H1 (cell line): Measurements from ENCODE around the gene OGFOD1. TPM values are rescaled to one million over a fixed set of nuclear protein-coding genes. Genes with fewer than 3 reads are reported as not detected.

Experiments
- CTCF ChIA-PET: fragments of 300-600 bp; sonication (Branson Sonifier 250); formaldehyde crosslinking; loops from one replicate; lab custom pipeline; 2021; ENCODE audit not compliant: partially characterized antibody; lab: Charles Lee
- POLR2A ChIA-PET: fragments of 300-600 bp; sonication (Branson Sonifier 250); formaldehyde crosslinking; loops from one replicate; lab custom pipeline; 2021; ENCODE audit warnings: inconsistent platforms; ENCODE audit not compliant: partially characterized antibody; lab: Charles Lee
- DNase-seq, 2 experiments: peaks; one replicate each; pipeline versions ENCODE4 v3.0.0 to v3.0.0-alpha.2; 2010 to 2022; ENCODE audit warnings: low spot score in 2 of 2, low read depth in 1 of 2, mixed read lengths in 1 of 2
- FAIRE-seq: peaks from 2 replicates; lab custom pipeline; 2011; peaks lifted over from hg19 to GRCh38; lab: Jason Lieb, UNC
- H2AFZ ChIP-seq: 2 replicates; pipeline ENCODE4 v1.8.1; 2012; ENCODE audit warnings: low read length, inconsistent platforms
- H2AK5ac ChIP-seq: 2 replicates; pipeline ENCODE4 v1.6.1; 2013; ENCODE audit warnings: low read depth, low read length
- H2BK120ac ChIP-seq: replicated peaks from 2 replicates; pipeline ENCODE3; 2013; ENCODE audit warnings: low read depth, low read length, inconsistent platforms
- H2BK12ac ChIP-seq: 2 replicates; pipeline ENCODE4 v1.6.1; 2013; ENCODE audit warnings: low read depth, low read length
- H2BK15ac ChIP-seq: 2 replicates; pipeline ENCODE4 v1.6.1; 2013; ENCODE audit warnings: low read length
- H2BK20ac ChIP-seq: 2 replicates; pipeline ENCODE4 v1.6.1; 2013; ENCODE audit warnings: low read length
- H2BK5ac ChIP-seq: 2 replicates; pipeline ENCODE4 v1.6.1; 2013; ENCODE audit warnings: low read depth, low read length
- H3K14ac ChIP-seq: 2 replicates; pipeline ENCODE4 v1.6.1; 2013; ENCODE audit warnings: inconsistent platforms; ENCODE audit not compliant: insufficient read length
- H3K18ac ChIP-seq: 2 replicates; pipeline ENCODE4 v1.6.1; 2013; ENCODE audit warnings: low read length; ENCODE audit errors: extremely low read depth
- H3K23ac ChIP-seq: 2 replicates; pipeline ENCODE4 v1.6.1; 2013; ENCODE audit warnings: inconsistent platforms; ENCODE audit not compliant: insufficient read length
- H3K23me2 ChIP-seq: 2 replicates; pipeline ENCODE4 v1.6.1; 2013; ENCODE audit warnings: low read depth, low read length
- H3K27ac ChIP-seq: 2 replicates; pipeline ENCODE4 v1.6.1; 2011; ENCODE audit warnings: low read depth, low read length, inconsistent platforms
- H3K27me3 ChIP-seq, 4 experiments: replicated peaks in 1 of 4; 1 replicate in 1 of 4; 2 replicates in 3 of 4; pipeline versions ENCODE4 v1.6.1 to v1.8.1; 2011 to 2013; ENCODE audit warnings: low read length in 3 of 4, mild to moderate bottlenecking in 3 of 4, inconsistent platforms in 2 of 4, mixed read lengths in 2 of 4, moderate library complexity in 1 of 4; ENCODE audit not compliant: control insufficient read depth in 3 of 4, insufficient read depth in 3 of 4; ENCODE audit errors: extremely low read depth in 1 of 4
- H3K36me3 ChIP-seq, 4 experiments: 2 replicates each; pipeline versions ENCODE4 v1.6.1 to v1.8.1; 2011 to 2013; ENCODE audit warnings: mild to moderate bottlenecking in 4 of 4, low read length in 3 of 4, moderate library complexity in 2 of 4, control low read depth in 1 of 4, inconsistent platforms in 1 of 4; ENCODE audit not compliant: insufficient read depth in 4 of 4, control insufficient read depth in 2 of 4
- H3K4ac ChIP-seq: replicated peaks from 2 replicates; pipeline ENCODE3; 2013; ENCODE audit warnings: low read length, low read depth, mixed read lengths, inconsistent platforms; ENCODE audit not compliant: insufficient read length
- H3K4me1 ChIP-seq, 4 experiments: replicated peaks in 1 of 4; 1 replicate in 1 of 4; 2 replicates in 3 of 4; pipeline versions ENCODE4 v1.6.1 to v1.8.1; 2011 to 2013; ENCODE audit warnings: low read length in 3 of 4, inconsistent platforms in 2 of 4, mixed read lengths in 1 of 4; ENCODE audit not compliant: insufficient read depth in 4 of 4, control insufficient read depth in 3 of 4
- H3K4me2 ChIP-seq, 2 experiments: 2 replicates each; pipeline versions ENCODE4 v1.6.1 to v1.8.1; 2011 to 2013; ENCODE audit warnings: low read depth in 2 of 2, low read length in 2 of 2, control low read depth in 1 of 2, inconsistent platforms in 1 of 2, mild to moderate bottlenecking in 1 of 2; ENCODE audit not compliant: insufficient read depth in 1 of 2
- H3K4me3 ChIP-seq, 4 experiments: fragments of 200-600, 300-600 bp in 1 of 4; sonication (generic), shearing (Covaris generic), sonication (Bioruptor Twin) in 1 of 4; 2 replicates each; pipeline versions ENCODE4 v1.5.1 to v1.8.1; 2011 to 2016; ENCODE audit warnings: low read length in 4 of 4, low read depth in 3 of 4, control low read depth in 2 of 4, inconsistent platforms in 2 of 4, mild to moderate bottlenecking in 2 of 4, mixed read lengths in 1 of 4, moderate library complexity in 1 of 4; ENCODE audit not compliant: insufficient read depth in 2 of 4; ENCODE audit errors: extremely low read depth in 1 of 4
- H3K56ac ChIP-seq: replicated peaks from 2 replicates; pipeline ENCODE3; 2013; ENCODE audit warnings: low read depth, mild to moderate bottlenecking, mixed read lengths, low read length, inconsistent platforms; ENCODE audit not compliant: insufficient read length
- H3K79me1 ChIP-seq: 2 replicates; pipeline ENCODE4 v1.6.1; 2013; ENCODE audit warnings: low read depth, low read length, control low read depth
- H3K79me2 ChIP-seq, 2 experiments: 2 replicates each; pipeline versions ENCODE4 v1.6.1 to v1.8.1; 2012 to 2013; ENCODE audit warnings: low read length in 2 of 2, mild to moderate bottlenecking in 2 of 2, inconsistent platforms in 1 of 2; ENCODE audit not compliant: insufficient read depth in 2 of 2, control insufficient read depth in 1 of 2
- H3K9ac ChIP-seq, 4 experiments: replicated peaks in 1 of 4; 1 replicate in 1 of 4; 2 replicates in 3 of 4; pipeline versions ENCODE4 v1.6.1 to v1.8.1; 2011 to 2013; ENCODE audit warnings: low read depth in 3 of 4, low read length in 3 of 4, control low read depth in 2 of 4, mild to moderate bottlenecking in 2 of 4, moderate library complexity in 2 of 4, inconsistent platforms in 1 of 4; ENCODE audit errors: extremely low read depth in 1 of 4
- H3K9me3 ChIP-seq, 2 experiments: 2 replicates each; pipeline versions ENCODE4 v1.6.1 to v1.8.1; 2012 to 2013; ENCODE audit warnings: mild to moderate bottlenecking in 2 of 2, moderate library complexity in 2 of 2, control low read depth in 1 of 2, inconsistent platforms in 1 of 2, low read depth in 1 of 2, low read length in 1 of 2, mixed read lengths in 1 of 2; ENCODE audit not compliant: insufficient read depth in 2 of 2
- H4K20me1 ChIP-seq, 2 experiments: replicated peaks in 1 of 2; 2 replicates each; pipeline versions ENCODE3 to v1.8.1; 2011 to 2013; ENCODE audit warnings: inconsistent platforms in 2 of 2, low read length in 2 of 2, mild to moderate bottlenecking in 1 of 2; ENCODE audit not compliant: insufficient read depth in 2 of 2, control insufficient read depth in 1 of 2
- H4K5ac ChIP-seq: 2 replicates; pipeline ENCODE4 v1.6.1; 2013; ENCODE audit warnings: low read length, low read depth, mixed read lengths, inconsistent platforms; ENCODE audit not compliant: insufficient read length
- H4K8ac ChIP-seq: 2 replicates; pipeline ENCODE4 v1.8.0; 2013; ENCODE audit warnings: mild to moderate bottlenecking, moderate library complexity, low read length, inconsistent platforms; ENCODE audit not compliant: insufficient read depth; ENCODE audit errors: extremely low read depth
- H4K91ac ChIP-seq: replicated peaks from 2 replicates; pipeline ENCODE3; 2013; ENCODE audit warnings: low read length, mixed read lengths, inconsistent platforms; ENCODE audit not compliant: insufficient read length
- ASH2L ChIP-seq: fragments of 200-600, 300-600 bp; sonication (generic); IDR thresholded peaks from one replicate; pipeline ENCODE4 v1.7.1; 2017; ENCODE audit warnings: low read length
- BCL11A ChIP-seq, 2 experiments: IDR thresholded peaks; one replicate each; pipeline ENCODE4 v1.6.1; 2011; ENCODE audit warnings: low read depth in 2 of 2, low read length in 2 of 2, mild to moderate bottlenecking in 2 of 2
- GTF2F1 ChIP-seq: IDR thresholded peaks from 2 replicates; pipeline ENCODE4 v1.6.1; 2012; ENCODE audit warnings: low read depth, low read length, improper control_type of control experiment, borderline replicate concordance
- JUND ChIP-seq: IDR thresholded peaks from 2 replicates; pipeline ENCODE4 v1.6.1; 2011; ENCODE audit warnings: mild to moderate bottlenecking, improper control_type of control experiment, low read length
- KDM1A ChIP-seq: fragments of 200-600, 300-600 bp; sonication (generic); IDR thresholded peaks from 2 replicates; pipeline ENCODE4 v1.7.1; 2016; ENCODE audit warnings: mild to moderate bottlenecking, low read length, borderline replicate concordance
- KDM5A ChIP-seq: fragments of 200-600 bp; IDR thresholded peaks from 2 replicates; pipeline ENCODE4 v1.7.1; 2012; ENCODE audit warnings: mild to moderate bottlenecking, low read length, inconsistent platforms, mixed read lengths
- POLR2A ChIP-seq, 2 experiments: IDR thresholded peaks; 1 replicate in 1 of 2; 2 replicates in 1 of 2; pipeline ENCODE4 v1.6.1; 2011; ENCODE audit warnings: low read depth in 2 of 2, low read length in 2 of 2, mild to moderate bottlenecking in 2 of 2; ENCODE audit errors: control extremely low read depth in 1 of 2
- RBBP5 ChIP-seq: IDR thresholded peaks from 2 replicates; pipeline ENCODE4 v1.7.1; 2012; ENCODE audit warnings: low read depth, mild to moderate bottlenecking, inconsistent platforms, low read length, moderate library complexity, borderline replicate concordance
- RNF2 ChIP-seq: fragments of 200-900, 300-1000 bp; sonication (generic); IDR thresholded peaks from 2 replicates; pipeline ENCODE4 v1.7.1; 2016; ENCODE audit warnings: borderline replicate concordance, low read depth, mild to moderate bottlenecking, antibody characterized with exemption, low read length; ENCODE audit not compliant: poor library complexity, severe bottlenecking; ENCODE audit errors: missing control alignments
- SIRT6 ChIP-seq: IDR thresholded peaks from one replicate; pipeline ENCODE4 v1.7.1; 2012; ENCODE audit warnings: low read length, inconsistent platforms
- SIX5 ChIP-seq: IDR thresholded peaks from 2 replicates; pipeline ENCODE4 v1.6.1; 2011; ENCODE audit warnings: mild to moderate bottlenecking, low read depth, low read length
- TCF12 ChIP-seq: IDR thresholded peaks from 2 replicates; pipeline ENCODE4 v1.6.1; 2011; ENCODE audit warnings: low read depth, mild to moderate bottlenecking, low read length
- TEAD4 ChIP-seq: IDR thresholded peaks from 2 replicates; pipeline ENCODE4 v1.6.1; 2012; ENCODE audit warnings: low read depth, low read length, inconsistent platforms, mixed read lengths
- WGBS, 2 experiments: shearing (Covaris generic) in 1 of 2; methylation state at CpG; one replicate each; pipeline versions ENCODE4 v1.1.6 to v1.1.7; 2013 to 2015; ENCODE audit warnings: low lambda C conversion rate in 2 of 2, mixed read lengths in 2 of 2, inconsistent platforms in 1 of 2, low coverage in 1 of 2, missing lambda C conversion rate in 1 of 2; ENCODE audit not compliant: insufficient replicate concordance in 2 of 2, insufficient coverage in 1 of 2, insufficient read length in 1 of 2; ENCODE audit errors: extremely low coverage in 1 of 2, missing lambda C conversion rate in 1 of 2; 5-methylcytosine and 5-hydroxymethylcytosine counted together
- polyA plus RNA-seq, 7 experiments: library from polyadenylated mRNA; depleted of rRNA in 3 of 7; stranded (reverse) in 5 of 7; unstranded in 2 of 7; fragments of >200 nt in 5 of 7; fragments of 200-250 nt in 2 of 7; gene quantifications; 1 replicate in 5 of 7; 2 replicates in 1 of 7; 4 replicates in 1 of 7; pipeline versions ENCODE4 v1.2.1 to v1.2.3, GENCODE V29; 2011 to 2013; ENCODE audit warnings: missing spikeins in 2 of 7, mixed read lengths in 2 of 7
- total RNA-seq: library from RNA; stranded (reverse); fragmentation: NEBNext Ultra II Directional; extraction: Animal tissue kit (Norgen Biotek cat#: 25700); gene quantifications from 2 replicates; pipeline ENCODE4 v1.2.1, GENCODE V29; 2021

Gene OGFOD1
- total and polyA plus RNA-seq, 2 of the 8 experiments (the other 6 are each of a cell fraction or from before 2014, with no cell fraction given) = 24.6 to 61.4 TPM

DNA sequence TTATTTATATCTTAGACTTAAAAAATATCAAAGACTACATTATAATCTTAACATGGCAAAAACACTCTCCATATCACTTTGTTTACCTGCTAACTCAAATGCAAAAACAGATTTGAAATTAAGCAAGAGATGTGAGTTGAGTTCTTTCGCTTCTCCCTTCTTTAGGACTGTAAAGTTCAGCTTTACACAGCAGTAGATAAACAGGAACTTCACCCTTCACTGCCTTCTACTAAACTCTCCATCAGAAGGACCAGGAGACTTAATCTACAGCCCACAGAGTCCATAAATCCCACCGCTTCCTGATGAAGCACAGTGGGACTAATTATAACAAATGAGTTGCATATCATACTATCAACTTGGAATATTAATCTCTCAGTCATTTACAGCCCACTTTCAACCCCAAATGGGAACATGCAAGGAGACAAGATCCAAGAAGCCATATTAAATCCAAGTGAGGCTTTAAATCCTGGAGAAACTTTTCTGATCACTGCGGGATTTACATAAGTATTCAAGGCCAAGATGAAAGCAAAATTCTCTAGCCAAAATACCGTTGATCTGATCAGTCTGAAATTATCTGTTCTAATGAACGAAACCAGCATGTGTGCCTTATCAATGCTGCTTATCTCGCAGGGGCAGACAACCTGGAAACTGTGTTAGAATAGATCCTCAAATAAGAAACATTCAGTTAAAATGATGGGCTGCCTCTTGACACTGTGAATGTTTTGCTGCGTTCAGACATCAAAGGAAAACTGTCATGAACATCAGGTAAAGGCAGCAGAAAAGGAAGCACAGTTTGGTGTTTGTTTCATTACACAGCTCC is 27.6 kb upstream of the OGFOD1 start:
- H4K91ac ChIP-seq = no peak overlapping the region
- H2BK12ac ChIP-seq = no peak overlapping the region
- H3K4me2 ChIP-seq = peak overlapping the region; percentile 79 to 85
- H2AFZ ChIP-seq = no peak overlapping the region
- peaks cover 0 to 12% (median 8%) of the 10 kb centered on the region in 4 experiments; a peak in 6 of 7 replicates for H3K4me1 ChIP-seq
- no peak for FAIRE-seq
- H4K8ac ChIP-seq = no peak overlapping the region
- no peak overlapping the region for H2BK5ac ChIP-seq
- H4K20me1 ChIP-seq = peaks cover 2 to 10% of the 10 kb centered on the region in 2 experiments
- no peak overlapping the region for H3K27ac ChIP-seq
- DNase-seq = no peak
- H4K5ac ChIP-seq = no peak overlapping the region
- no peak overlapping the region for H2AK5ac ChIP-seq
- no peak overlapping the region for H3K23ac ChIP-seq
- H2BK15ac ChIP-seq = no peak overlapping the region
- H3K4ac ChIP-seq = no peak overlapping the region
- peak overlapping the region; percentile 46 to 83 (median 62); a peak in 7 of 8 replicates for H3K4me3 ChIP-seq
- ChIA-PET POLR2A (no interaction called here), CTCF (no interaction called here)
- H2BK20ac ChIP-seq = no peak overlapping the region
- no peak overlapping the region for H3K56ac ChIP-seq
- no peaks in the 10 kb centered on the region for H3K9me3 ChIP-seq
- H3K14ac ChIP-seq = no peak overlapping the region
- H2BK120ac ChIP-seq = no peak overlapping the region
- no peaks in the 10 kb centered on the region for H3K79me1 ChIP-seq
- peaks cover 0 to 21% of the 10 kb centered on the region in 2 experiments; a peak in 1 of 4 replicates for H3K79me2 ChIP-seq
- 66% methylated on average over 7 of the region's 7 CpGs; no CpG with 5 or more reads in 1 of the 2 experiments for WGBS, 2 experiments
- H3K23me2 ChIP-seq = peaks cover 9% of the 10 kb centered on the region; the same call in 1 of the 2 replicates
- H3K9ac ChIP-seq = no peak overlapping the region
- H3K18ac ChIP-seq = no peak overlapping the region
- no peaks in the 10 kb centered on the region for H3K36me3 ChIP-seq
- H3K27me3 ChIP-seq = peaks cover 0 to 6% (median 3%) of the 10 kb centered on the region in 4 experiments; a peak in 3 of 7 replicates
- no peak for TF ChIP-seq SIRT6
- no peak for TF ChIP-seq POLR2A (IDR thresholded peaks at IDR 0.05; ENCODE audit: control extremely low read depth in 1 of 2, low read depth in 2 of 2, low read length in 2 of 2)
- TF ChIP-seq SIX5 = no peak
- no peak for TF ChIP-seq RBBP5
- no peak for TF ChIP-seq ASH2L
- no peak for TF ChIP-seq KDM5A
- TF ChIP-seq BCL11A (IDR thresholded peaks at IDR 0.05; ENCODE audit: low read depth in 2 of 2, low read length in 2 of 2) = no peak
- no peak for TF ChIP-seq GTF2F1
- TF ChIP-seq TCF12 = no peak
- TF ChIP-seq RNF2 = no peak
- no peak for TF ChIP-seq JUND
- no peak for TF ChIP-seq KDM1A
- no peak for TF ChIP-seq TEAD4
